ENCODE data around the gene CFAP100. TPM values are rescaled to one million over a fixed set of nuclear protein-coding genes. Genes with fewer than 3 reads are reported as not detected.

CFAP100 gene
- total and polyA plus RNA-seq, 2 of the 4 experiments (the other 2 are of a cell fraction): not detected

GRCh38 chr3:126439346-126439967, 44.7 kb downstream of the CFAP100 start:
- Histone ChIP-seq H2BK15ac (ENCODE audit: low read depth, low read length) (no peak overlapping the region), H3K36me3 (ENCODE audit: control insufficient read depth, insufficient read depth, low read length) (peaks cover 2% of the 10 kb centered on the region; the same call in 1 of the 2 replicates), H4K91ac (ENCODE audit: insufficient read depth, low read depth, low read length) (no peak overlapping the region), H3K4me3 (ENCODE audit: insufficient read depth, low read depth, low read length) (no peak overlapping the region), H3K27me3 (ENCODE audit: control insufficient read depth, insufficient read depth, low read length) (no peaks in the 10 kb centered on the region), H3K9ac (ENCODE audit: low read depth, low read length) (no peak overlapping the region), H3K18ac (ENCODE audit: low read depth, low read length) (no peak overlapping the region), H3K27ac (ENCODE audit: insufficient read depth, low read length) (no peak overlapping the region), H3K9me3 (ENCODE audit: control insufficient read depth, insufficient read depth, low read length) (no peaks in the 10 kb centered on the region), H2BK20ac (ENCODE audit: low read depth, low read length) (no peak overlapping the region), H2BK5ac (ENCODE audit: low read depth, low read length, poor library complexity, severe bottlenecking) (no peak overlapping the region), H3K4me1 (ENCODE audit: control insufficient read depth, insufficient read depth, low read length) (no peaks in the 10 kb centered on the region), H4K20me1 (ENCODE audit: insufficient read depth, low read length) (no peaks in the 10 kb centered on the region; the same call in 1 of the 2 replicates), H3K56ac (ENCODE audit: extremely low read depth, insufficient read depth, low read length) (no peak overlapping the region), H2AK9ac (replicated peaks; ENCODE audit: low read depth, low read length, poor library complexity) (no peak overlapping the region), H4K8ac (ENCODE audit: low read depth in 2 of 2, low read length in 2 of 2) (no peak overlapping the region), H3K9me1 (ENCODE audit: insufficient read depth, low read length) (no peaks in the 10 kb centered on the region), H2AK5ac (ENCODE audit: low read depth, low read length) (no peak overlapping the region), H3K14ac (replicated peaks; ENCODE audit: low read depth, low read length) (no peak overlapping the region), H3K4ac (ENCODE audit: low read depth, low read length) (no peak overlapping the region), H2AFZ (replicated peaks; ENCODE audit: low read length, poor library complexity) (no peak overlapping the region), H2BK120ac (ENCODE audit: low read depth, low read length) (no peak overlapping the region), H3K23ac (ENCODE audit: low read depth, low read length) (no peak overlapping the region), H3K4me2 (ENCODE audit: low read depth, low read length) (no peak overlapping the region), H3K79me1 (ENCODE audit: low read depth in 1 of 2, low read length in 2 of 2) (no peaks in the 10 kb centered on the region), H4K5ac (ENCODE audit: low read depth, low read length) (no peak overlapping the region)
- intact Hi-C loops (cut with micrococcal nuclease): no loop called here
- in situ Hi-C loops (cut with MboI; ENCODE audit: low sequenced_read_pairs): no loop called here
- no peak for ATAC-seq (ENCODE audit: low read depth)
- no TSS peak for BruUV-seq (replicated peaks)
- CTCF ChIA-PET: interaction anchor here (0.6 kb wide), 1 partner anchor 1486 kb away, joined by 3 read pairs; no protein-coding TSS in a partner anchor
- dilution Hi-C loops (cut with HindIII; ENCODE audit: low sequenced_read_pairs, unreplicated experiment): no loop called here
- DNase-seq: no peak
- 56% methylated on average over 2 of the region's 15 CpGs; no CpG with 5 or more reads in 1 of the 2 experiments for WGBS, 2 experiments (ENCODE audit: extremely low coverage in 2 of 2, insufficient read length in 1 of 2)
- TF ChIP-seq ELK1 (IDR thresholded peaks at IDR 0.05; ENCODE audit: borderline replicate concordance, low read depth, low read length) (no peak), MAZ (IDR thresholded peaks at IDR 0.05; ENCODE audit: borderline replicate concordance, low read depth, low read length) (no peak), SMC3 (IDR thresholded peaks at IDR 0.05; ENCODE audit: low read depth, low read length) (no peak), CTCF (conservative IDR thresholded peaks at IDR 0.05; ENCODE audit: low read depth, low read length) (no peak), FOS (IDR thresholded peaks at IDR 0.05; ENCODE audit: low read depth, low read length) (no peak), RAD21 (IDR thresholded peaks at IDR 0.05; ENCODE audit: low read length) (no peak), MXI1 (IDR thresholded peaks at IDR 0.05; ENCODE audit: borderline replicate concordance, low read depth, low read length) (no peak), RCOR1 (IDR thresholded peaks at IDR 0.05; ENCODE audit: insufficient replicate concordance, low read length) (no peak), MAFK (IDR thresholded peaks at IDR 0.05; ENCODE audit: low read depth, low read length) (no peak), CEBPB (IDR thresholded peaks at IDR 0.05; ENCODE audit: low read depth, low read length) (no peak), POLR2A (IDR thresholded peaks at IDR 0.05; ENCODE audit: low read depth, low read length) (no peak), CHD1 (IDR thresholded peaks at IDR 0.05; ENCODE audit: low read depth, low read length) (no peak), USF2 (IDR thresholded peaks at IDR 0.05; ENCODE audit: low read depth, low read length) (no peak)
- POLR2A ChIA-PET (ENCODE audit: unreplicated experiment): no interaction called here
